ENCODE results near the gene C2CD4B.
A peak's percentile ranks its signal among the peaks of the same experiment; 100 is the strongest.

The C2CD4B gene

GRCh38 chr15:62147551-62147950, 17.5 kb downstream of the C2CD4B start:
- DNase-seq, result no peak

GRCh38 chr15:62147149-62147548, 17.9 kb downstream of the C2CD4B start:
- DNase-seq, result no peak

- DNase-seq, result no peak
Measured at GRCh38 chr15:62145015-62145735, 19.9 kb downstream of the C2CD4B start.

GRCh38 chr15:62142736-62143135, 22.3 kb downstream of the C2CD4B start:
- no peak for DNase-seq

GRCh38 chr15:62141643-62142588, 23.2 kb downstream of the C2CD4B start:
- no peak for DNase-seq

- DNase-seq, result no peak
Measured at GRCh38 chr15:62141200-62141599, 23.9 kb downstream of the C2CD4B start.

GRCh38 chr15:62138124-62138523, 27.0 kb downstream of the C2CD4B start:
- peak in 1 of 2 donors; percentile 3 for DNase-seq

- no peak for DNase-seq
Measured at GRCh38 chr15:62136911-62137865, 27.9 kb downstream of the C2CD4B start.

GRCh38 chr15:62135532-62136134, 29.5 kb downstream of the C2CD4B start:
- DNase-seq, result no peak

GRCh38 chr15:62133141-62133540, 31.9 kb downstream of the C2CD4B start:
- no peak for DNase-seq

GRCh38 chr15:62128916-62129315, 36.2 kb downstream of the C2CD4B start:
- DNase-seq, result no peak

GRCh38 chr15:62126364-62126763, 38.7 kb downstream of the C2CD4B start:
- DNase-seq, result no peak

GRCh38 chr15:62125773-62126172, 39.3 kb downstream of the C2CD4B start:
- DNase-seq, result peak in 1 of 2 donors; percentile 2

- no peak for DNase-seq
Measured at GRCh38 chr15:62124973-62125303, 40.1 kb downstream of the C2CD4B start.

- DNase-seq, result peak; percentile 35 to 49
Measured at GRCh38 chr15:62124176-62124972, 40.7 kb downstream of the C2CD4B start.

- peak; percentile 25 to 33 for DNase-seq
Measured at GRCh38 chr15:62122249-62122648, 42.8 kb downstream of the C2CD4B start.

GRCh38 chr15:62121273-62122015, 43.6 kb downstream of the C2CD4B start:
- DNase-seq, result peak in 1 of 2 donors; percentile 19

GRCh38 chr15:62120776-62121175, 44.3 kb downstream of the C2CD4B start:
- no peak for DNase-seq

GRCh38 chr15:62119874-62120273, 45.2 kb downstream of the C2CD4B start:
- no peak for DNase-seq

GRCh38 chr15:62119227-62119864, 45.7 kb downstream of the C2CD4B start:
- DNase-seq, result peak; percentile 78 to 81

All from inflammatory macrophage (primary cell).